ENCODE data around the gene BLOC1S2.

GRCh38 chr10:100311298-100311697, 24.8 kb upstream of the BLOC1S2 start:
- TF ChIP-seq EZH2 (IDR thresholded peaks at IDR 0.05; ENCODE audit: borderline replicate concordance, low read length) (no peak), CTCF (conservative IDR thresholded peaks at IDR 0.05 in 1 of 2, IDR thresholded peaks at IDR 0.05 in 1 of 2; ENCODE audit: extremely low read depth in 1 of 2, insufficient read depth in 1 of 2, low read depth in 1 of 2, low read length in 2 of 2) (no peak)
